DND-41 (cell line): Measurements from ENCODE around the gene ARL5B.

Experiments used
- ATAC-seq: fragments of 200-7000 bp; cut with Tn5 transposase; 3 replicates; pipeline ENCODE4 v1.9.1; 2021; ENCODE audit warnings: low read depth; ENCODE audit not compliant: insufficient read depth
- DNase-seq: peaks from one replicate; pipeline ENCODE4 v3.0.0-alpha.2; 2020
- H2AFZ ChIP-seq: 2 replicates; pipeline ENCODE4 v1.6.0; 2012; ENCODE audit warnings: low read depth, low read length
- H3K27ac ChIP-seq: 2 replicates; pipeline ENCODE4 v1.5.1; 2012; ENCODE audit warnings: low read length, inconsistent platforms
- H3K27me3 ChIP-seq: fragments of 200-600 bp; sonication (generic); 2 replicates; pipeline ENCODE4 v1.6.0; 2012; ENCODE audit warnings: low read length, mild to moderate bottlenecking, inconsistent platforms; ENCODE audit not compliant: insufficient read depth, poor library complexity
- H3K36me3 ChIP-seq: 2 replicates; pipeline ENCODE4 v1.5.1; 2012; ENCODE audit warnings: low read length, inconsistent platforms; ENCODE audit not compliant: insufficient read depth
- H3K4me1 ChIP-seq: 2 replicates; pipeline ENCODE4 v1.5.1; 2012; ENCODE audit warnings: mild to moderate bottlenecking, low read length; ENCODE audit not compliant: insufficient read depth
- H3K4me2 ChIP-seq: 2 replicates; pipeline ENCODE4 v1.6.0; 2012; ENCODE audit warnings: mild to moderate bottlenecking, moderate library complexity, low read length, inconsistent platforms; ENCODE audit not compliant: insufficient read depth
- H3K4me3 ChIP-seq, 2 experiments: fragments of 200-600 bp in 1 of 2; shearing (Covaris generic) in 1 of 2; 2 replicates each; pipeline ENCODE4 v1.5.1; 2012 to 2016; ENCODE audit warnings: inconsistent platforms in 2 of 2, low read length in 2 of 2, mild to moderate bottlenecking in 2 of 2, low read depth in 1 of 2, moderate library complexity in 1 of 2
- H3K79me2 ChIP-seq: 2 replicates; pipeline ENCODE4 v1.6.0; 2012; ENCODE audit warnings: low read length, inconsistent platforms; ENCODE audit not compliant: insufficient read depth
- H3K9ac ChIP-seq: 2 replicates; pipeline ENCODE4 v1.6.0; 2012; ENCODE audit warnings: low read depth, mild to moderate bottlenecking, inconsistent platforms, low read length, moderate library complexity
- H3K9me3 ChIP-seq: 2 replicates; pipeline ENCODE4 v1.5.1; 2012; ENCODE audit warnings: low read length, moderate library complexity, mild to moderate bottlenecking, inconsistent platforms; ENCODE audit not compliant: insufficient read depth, severe bottlenecking
- H4K20me1 ChIP-seq: 2 replicates; pipeline ENCODE4 v1.6.0; 2012; ENCODE audit warnings: low read length; ENCODE audit not compliant: insufficient read depth
- EZH2 ChIP-seq: IDR thresholded peaks from 3 replicates; pipeline ENCODE4 v1.6.1; 2012; ENCODE audit warnings: borderline replicate concordance, low read depth, mild to moderate bottlenecking, moderate library complexity, low read length, inconsistent platforms; ENCODE audit not compliant: severe bottlenecking
- TF ChIP-seq, protein P1 (sequence below): IDR thresholded peaks from 2 replicates; pipeline ENCODE4 v1.5.1; 2012; ENCODE audit warnings: borderline replicate concordance, low read length, moderate library complexity, mild to moderate bottlenecking; ENCODE audit not compliant: poor library complexity, severe bottlenecking; ENCODE audit errors: extremely low read depth

Gene ARL5B

GRCh38 chr10:18687706-18688105, 28.5 kb downstream of the ARL5B start:
- Histone ChIP-seq H3K79me2 (no peaks in the 10 kb centered on the region), H3K4me3 (no peak overlapping the region), H3K27me3 (peaks cover 4% of the 10 kb centered on the region), H3K9me3 (no peaks in the 10 kb centered on the region), H2AFZ (no peak overlapping the region), H3K9ac (no peak overlapping the region), H3K27ac (no peak overlapping the region), H3K4me1 (no peaks in the 10 kb centered on the region), H3K36me3 (peaks cover 2% of the 10 kb centered on the region; the same call in 1 of the 2 replicates), H3K4me2 (no peak overlapping the region), H4K20me1 (no peaks in the 10 kb centered on the region)
- DNase-seq (no peak), ATAC-seq (no peak)
- TF ChIP-seq, protein P1, sequence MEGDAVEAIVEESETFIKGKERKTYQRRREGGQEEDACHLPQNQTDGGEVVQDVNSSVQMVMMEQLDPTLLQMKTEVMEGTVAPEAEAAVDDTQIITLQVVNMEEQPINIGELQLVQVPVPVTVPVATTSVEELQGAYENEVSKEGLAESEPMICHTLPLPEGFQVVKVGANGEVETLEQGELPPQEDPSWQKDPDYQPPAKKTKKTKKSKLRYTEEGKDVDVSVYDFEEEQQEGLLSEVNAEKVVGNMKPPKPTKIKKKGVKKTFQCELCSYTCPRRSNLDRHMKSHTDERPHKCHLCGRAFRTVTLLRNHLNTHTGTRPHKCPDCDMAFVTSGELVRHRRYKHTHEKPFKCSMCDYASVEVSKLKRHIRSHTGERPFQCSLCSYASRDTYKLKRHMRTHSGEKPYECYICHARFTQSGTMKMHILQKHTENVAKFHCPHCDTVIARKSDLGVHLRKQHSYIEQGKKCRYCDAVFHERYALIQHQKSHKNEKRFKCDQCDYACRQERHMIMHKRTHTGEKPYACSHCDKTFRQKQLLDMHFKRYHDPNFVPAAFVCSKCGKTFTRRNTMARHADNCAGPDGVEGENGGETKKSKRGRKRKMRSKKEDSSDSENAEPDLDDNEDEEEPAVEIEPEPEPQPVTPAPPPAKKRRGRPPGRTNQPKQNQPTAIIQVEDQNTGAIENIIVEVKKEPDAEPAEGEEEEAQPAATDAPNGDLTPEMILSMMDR: no peak
- TF ChIP-seq EZH2: no peak

- H3K9me3 ChIP-seq: no peaks in the 10 kb centered on the region
- H3K79me2 ChIP-seq: no peaks in the 10 kb centered on the region
- H3K9ac ChIP-seq: no peak overlapping the region
- ATAC-seq: no peak
- H3K4me3 ChIP-seq: no peak overlapping the region
- DNase-seq: no peak
- no peaks in the 10 kb centered on the region for H3K4me1 ChIP-seq
- no peaks in the 10 kb centered on the region for H4K20me1 ChIP-seq
- no peak overlapping the region for H3K4me2 ChIP-seq
- no peak for TF ChIP-seq EZH2
- TF ChIP-seq, protein P1: peak; percentile 41
- no peaks in the 10 kb centered on the region for H3K36me3 ChIP-seq
- H3K27ac ChIP-seq: no peak overlapping the region
- H3K27me3 ChIP-seq: peaks cover 4% of the 10 kb centered on the region
- H2AFZ ChIP-seq: no peak overlapping the region
Observed at GRCh38 chr10:18689498-18689897, 30.3 kb downstream of the ARL5B start.

- H3K4me1 ChIP-seq: no peaks in the 10 kb centered on the region
- H2AFZ ChIP-seq: no peak overlapping the region
- TF ChIP-seq EZH2: no peak
- TF ChIP-seq, protein P1: no peak
- no peak overlapping the region for H3K4me3 ChIP-seq
- H3K36me3 ChIP-seq: no peaks in the 10 kb centered on the region
- ATAC-seq: no peak
- DNase-seq: no peak
- no peaks in the 10 kb centered on the region for H3K79me2 ChIP-seq
- H3K9ac ChIP-seq: no peak overlapping the region
- H4K20me1 ChIP-seq: no peaks in the 10 kb centered on the region
- no peak overlapping the region for H3K27ac ChIP-seq
- H3K27me3 ChIP-seq: peaks cover 4% of the 10 kb centered on the region
- no peak overlapping the region for H3K4me2 ChIP-seq
- H3K9me3 ChIP-seq: no peaks in the 10 kb centered on the region
Observed at GRCh38 chr10:18690541-18690940, 31.3 kb downstream of the ARL5B start.
